HepG2 (cell line): ENCODE data around the gene LRRC27. TPM values are rescaled to one million over a fixed set of nuclear protein-coding genes. Genes with fewer than 3 reads are reported as not detected.

Source experiments
- FOSL1 ChIP-seq: sonication (generic); formaldehyde crosslinking; IDR thresholded peaks from 2 replicates; pipeline ENCODE4 v1.9.0; 2021; ENCODE audit warnings: missing genetic modification reagents, borderline replicate concordance
- GATAD1 ChIP-seq: IDR thresholded peaks from 2 replicates; pipeline ENCODE4 v1.6.1; 2016; ENCODE audit warnings: missing genetic modification reagents, missing compliant biosample characterization
- GFI1 ChIP-seq: sonication (generic); formaldehyde crosslinking; IDR thresholded peaks from 2 replicates; pipeline ENCODE4 v1.5.0; 2020; ENCODE audit warnings: missing genetic modification reagents, mild to moderate bottlenecking, borderline replicate concordance
- KDM5B ChIP-seq: sonication (generic); formaldehyde crosslinking; IDR thresholded peaks from 2 replicates; pipeline ENCODE4 v1.4.0; 2020; ENCODE audit warnings: missing genetic modification reagents, mild to moderate bottlenecking, borderline replicate concordance
- MAZ ChIP-seq, 2 experiments: sonication (generic) in 1 of 2; formaldehyde crosslinking in 1 of 2; IDR thresholded peaks; 2 replicates each; pipeline versions ENCODE4 v1.5.0 to v1.6.1; 2012 to 2020; ENCODE audit warnings: low read depth in 2 of 2, mild to moderate bottlenecking in 2 of 2, borderline replicate concordance in 1 of 2, improper control_type of control experiment in 1 of 2, low read length in 1 of 2, missing genetic modification reagents in 1 of 2, moderate library complexity in 1 of 2
- ZBTB3 ChIP-seq: sonication (generic); formaldehyde crosslinking; IDR thresholded peaks from 2 replicates; pipeline ENCODE4 v1.4.0; 2020; ENCODE audit warnings: low read depth, mild to moderate bottlenecking, moderate library complexity, missing genetic modification reagents, borderline replicate concordance
- ZNF263 ChIP-seq: sonication (generic); formaldehyde crosslinking; IDR thresholded peaks from 2 replicates; pipeline ENCODE4 v1.4.0; 2020; ENCODE audit warnings: missing genetic modification reagents
- ZSCAN29 ChIP-seq: sonication (generic); formaldehyde crosslinking; conservative IDR thresholded peaks from 2 replicates; pipeline ENCODE4 v1.4.0; 2020; ENCODE audit warnings: mild to moderate bottlenecking, missing genetic modification reagents
- polyA plus RNA-seq, 8 experiments: library from polyadenylated mRNA; depleted of rRNA in 3 of 8; stranded (reverse) in 7 of 8; unstranded in 1 of 8; fragments of >200 nt; fragmentation: Illumina TruSeq in 4 of 8; extraction: Trizol in 4 of 8; gene quantifications; 2 replicates each; pipeline versions ENCODE4 v1.2.1 to v1.2.3, GENCODE V29; 2011 to 2016; ENCODE audit warnings: low read depth in 4 of 8, missing spikeins in 1 of 8, mixed read lengths in 1 of 8; ENCODE audit not compliant: insufficient read depth in 1 of 8
- total RNA-seq, 5 experiments: library from RNA; depleted of rRNA; stranded (reverse); fragments of >200 nt; fragmentation: Illumina TruSeq; extraction: Trizol; gene quantifications; 2 replicates each; pipeline ENCODE4 v1.2.3, GENCODE V29; 2016; ENCODE audit warnings: low read depth in 1 of 5
- TF ChIP-seq, protein P1 (sequence below): sonication (generic); formaldehyde crosslinking; IDR thresholded peaks from 2 replicates; pipeline ENCODE4 v1.9.0; 2022; ENCODE audit warnings: missing genetic modification reagents, mild to moderate bottlenecking, borderline replicate concordance
- TF ChIP-seq, protein P2 (sequence below): sonication (generic); formaldehyde crosslinking; IDR thresholded peaks from 2 replicates; pipeline ENCODE4 v1.4.0; 2020; ENCODE audit warnings: missing genetic modification reagents
- TF ChIP-seq, protein P3 (sequence below): sonication (generic); formaldehyde crosslinking; conservative IDR thresholded peaks from 2 replicates; pipeline ENCODE4 v1.4.0; 2020; ENCODE audit warnings: mild to moderate bottlenecking, missing genetic modification reagents, moderate library complexity
- TF ChIP-seq, protein P4 (sequence below): sonication (generic); formaldehyde crosslinking; IDR thresholded peaks from 2 replicates; pipeline ENCODE4 v1.4.0; 2020; ENCODE audit warnings: missing genetic modification reagents

Gene LRRC27
- total and polyA plus RNA-seq, 2 of the 13 experiments (the other 11 are each of a cell fraction or from before 2014, with no cell fraction given): 4.2 to 4.6 TPM

DNA sequence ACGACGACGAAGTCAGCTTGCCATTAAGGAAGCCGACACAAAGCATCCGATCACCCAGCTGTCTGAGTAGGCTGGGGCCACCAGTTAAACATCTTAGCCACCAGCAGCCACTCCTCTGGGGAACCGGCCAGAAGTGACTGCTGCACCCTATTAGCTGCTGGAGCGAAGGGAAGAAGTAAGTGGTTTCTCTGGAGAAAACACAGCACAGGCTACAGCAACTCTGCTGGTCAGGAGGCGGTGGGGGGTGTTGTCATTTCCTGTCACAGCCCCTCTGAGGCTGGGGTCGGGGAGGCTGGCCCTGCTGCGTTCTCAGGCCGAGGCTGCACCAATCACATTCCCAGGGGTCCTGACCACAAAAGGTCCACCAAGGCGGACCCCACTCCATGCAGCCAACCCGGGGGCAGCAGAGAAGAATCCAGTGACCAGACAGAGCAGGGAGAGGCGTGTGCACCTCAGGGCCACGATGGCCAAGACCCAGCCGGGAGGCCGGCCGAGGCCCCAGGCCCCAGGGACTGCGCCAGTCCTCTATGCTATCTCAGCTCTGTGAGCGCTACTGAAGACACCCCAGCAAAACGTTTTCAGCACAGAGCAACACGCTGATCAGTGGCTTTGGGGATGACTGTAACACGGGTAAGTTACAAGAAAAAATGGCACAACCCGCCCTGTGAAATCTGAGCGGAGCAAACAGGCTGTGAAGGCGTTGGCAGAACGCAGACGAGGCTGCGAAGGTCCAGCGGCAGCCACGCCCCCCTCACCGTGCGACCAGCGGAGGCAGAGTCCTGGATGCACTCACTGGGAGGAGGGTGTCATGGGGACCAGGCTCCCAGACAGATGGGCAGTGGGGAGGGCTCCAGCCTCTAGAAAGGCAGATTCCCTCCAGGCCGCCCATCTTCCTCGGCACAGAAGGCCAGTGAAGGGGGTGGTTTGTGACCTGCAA, 49.1 kb upstream of the LRRC27 start (continued):
- TF ChIP-seq FOSL1 (CRISPR knock-in tag) (no peak), ZNF263 (CRISPR knock-in tag) (peak; percentile 82), MAZ (IDR thresholded peaks at IDR 0.05; ENCODE audit: borderline replicate concordance, low read depth, low read length) (no peak), MAZ (CRISPR knock-in tag; IDR thresholded peaks at IDR 0.05; ENCODE audit: low read depth) (peak; percentile 33; the same call in 1 of the 2 replicates), ZSCAN29 (CRISPR knock-in tag) (no peak), GFI1 (CRISPR knock-in tag) (peak; percentile 35; the same call in 1 of the 2 replicates), ZBTB3 (CRISPR knock-in tag) (no peak), KDM5B (CRISPR knock-in tag) (peak; percentile 6; the same call in 1 of the 2 replicates), GATAD1 (CRISPR knock-in tag) (no peak)
- TF ChIP-seq, protein P1, sequence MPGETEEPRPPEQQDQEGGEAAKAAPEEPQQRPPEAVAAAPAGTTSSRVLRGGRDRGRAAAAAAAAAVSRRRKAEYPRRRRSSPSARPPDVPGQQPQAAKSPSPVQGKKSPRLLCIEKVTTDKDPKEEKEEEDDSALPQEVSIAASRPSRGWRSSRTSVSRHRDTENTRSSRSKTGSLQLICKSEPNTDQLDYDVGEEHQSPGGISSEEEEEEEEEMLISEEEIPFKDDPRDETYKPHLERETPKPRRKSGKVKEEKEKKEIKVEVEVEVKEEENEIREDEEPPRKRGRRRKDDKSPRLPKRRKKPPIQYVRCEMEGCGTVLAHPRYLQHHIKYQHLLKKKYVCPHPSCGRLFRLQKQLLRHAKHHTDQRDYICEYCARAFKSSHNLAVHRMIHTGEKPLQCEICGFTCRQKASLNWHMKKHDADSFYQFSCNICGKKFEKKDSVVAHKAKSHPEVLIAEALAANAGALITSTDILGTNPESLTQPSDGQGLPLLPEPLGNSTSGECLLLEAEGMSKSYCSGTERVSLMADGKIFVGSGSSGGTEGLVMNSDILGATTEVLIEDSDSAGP (CRISPR knock-in tag): 0 out of 2 replicates have a peak, but pooled peaks have one; percentile 20
- TF ChIP-seq, protein P2, sequence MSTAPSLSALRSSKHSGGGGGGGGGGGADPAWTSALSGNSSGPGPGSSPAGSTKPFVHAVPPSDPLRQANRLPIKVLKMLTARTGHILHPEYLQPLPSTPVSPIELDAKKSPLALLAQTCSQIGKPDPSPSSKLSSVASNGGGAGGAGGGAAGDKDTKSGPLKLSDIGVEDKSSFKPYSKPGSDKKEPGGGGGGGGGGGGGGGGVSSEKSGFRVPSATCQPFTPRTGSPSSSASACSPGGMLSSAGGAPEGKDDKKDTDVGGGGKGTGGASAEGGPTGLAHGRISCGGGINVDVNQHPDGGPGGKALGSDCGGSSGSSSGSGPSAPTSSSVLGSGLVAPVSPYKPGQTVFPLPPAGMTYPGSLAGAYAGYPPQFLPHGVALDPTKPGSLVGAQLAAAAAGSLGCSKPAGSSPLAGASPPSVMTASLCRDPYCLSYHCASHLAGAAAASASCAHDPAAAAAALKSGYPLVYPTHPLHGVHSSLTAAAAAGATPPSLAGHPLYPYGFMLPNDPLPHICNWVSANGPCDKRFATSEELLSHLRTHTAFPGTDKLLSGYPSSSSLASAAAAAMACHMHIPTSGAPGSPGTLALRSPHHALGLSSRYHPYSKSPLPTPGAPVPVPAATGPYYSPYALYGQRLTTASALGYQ (CRISPR knock-in tag): no peak
- TF ChIP-seq, protein P3, sequence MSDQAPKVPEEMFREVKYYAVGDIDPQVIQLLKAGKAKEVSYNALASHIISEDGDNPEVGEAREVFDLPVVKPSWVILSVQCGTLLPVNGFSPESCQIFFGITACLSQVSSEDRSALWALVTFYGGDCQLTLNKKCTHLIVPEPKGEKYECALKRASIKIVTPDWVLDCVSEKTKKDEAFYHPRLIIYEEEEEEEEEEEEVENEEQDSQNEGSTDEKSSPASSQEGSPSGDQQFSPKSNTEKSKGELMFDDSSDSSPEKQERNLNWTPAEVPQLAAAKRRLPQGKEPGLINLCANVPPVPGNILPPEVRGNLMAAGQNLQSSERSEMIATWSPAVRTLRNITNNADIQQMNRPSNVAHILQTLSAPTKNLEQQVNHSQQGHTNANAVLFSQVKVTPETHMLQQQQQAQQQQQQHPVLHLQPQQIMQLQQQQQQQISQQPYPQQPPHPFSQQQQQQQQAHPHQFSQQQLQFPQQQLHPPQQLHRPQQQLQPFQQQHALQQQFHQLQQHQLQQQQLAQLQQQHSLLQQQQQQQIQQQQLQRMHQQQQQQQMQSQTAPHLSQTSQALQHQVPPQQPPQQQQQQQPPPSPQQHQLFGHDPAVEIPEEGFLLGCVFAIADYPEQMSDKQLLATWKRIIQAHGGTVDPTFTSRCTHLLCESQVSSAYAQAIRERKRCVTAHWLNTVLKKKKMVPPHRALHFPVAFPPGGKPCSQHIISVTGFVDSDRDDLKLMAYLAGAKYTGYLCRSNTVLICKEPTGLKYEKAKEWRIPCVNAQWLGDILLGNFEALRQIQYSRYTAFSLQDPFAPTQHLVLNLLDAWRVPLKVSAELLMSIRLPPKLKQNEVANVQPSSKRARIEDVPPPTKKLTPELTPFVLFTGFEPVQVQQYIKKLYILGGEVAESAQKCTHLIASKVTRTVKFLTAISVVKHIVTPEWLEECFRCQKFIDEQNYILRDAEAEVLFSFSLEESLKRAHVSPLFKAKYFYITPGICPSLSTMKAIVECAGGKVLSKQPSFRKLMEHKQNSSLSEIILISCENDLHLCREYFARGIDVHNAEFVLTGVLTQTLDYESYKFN: no peak
- TF ChIP-seq, protein P4, sequence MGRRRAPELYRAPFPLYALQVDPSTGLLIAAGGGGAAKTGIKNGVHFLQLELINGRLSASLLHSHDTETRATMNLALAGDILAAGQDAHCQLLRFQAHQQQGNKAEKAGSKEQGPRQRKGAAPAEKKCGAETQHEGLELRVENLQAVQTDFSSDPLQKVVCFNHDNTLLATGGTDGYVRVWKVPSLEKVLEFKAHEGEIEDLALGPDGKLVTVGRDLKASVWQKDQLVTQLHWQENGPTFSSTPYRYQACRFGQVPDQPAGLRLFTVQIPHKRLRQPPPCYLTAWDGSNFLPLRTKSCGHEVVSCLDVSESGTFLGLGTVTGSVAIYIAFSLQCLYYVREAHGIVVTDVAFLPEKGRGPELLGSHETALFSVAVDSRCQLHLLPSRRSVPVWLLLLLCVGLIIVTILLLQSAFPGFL (CRISPR knock-in tag): no peak
